ENCODE measurements around the gene CARD19.

The CARD19 gene

DNA sequence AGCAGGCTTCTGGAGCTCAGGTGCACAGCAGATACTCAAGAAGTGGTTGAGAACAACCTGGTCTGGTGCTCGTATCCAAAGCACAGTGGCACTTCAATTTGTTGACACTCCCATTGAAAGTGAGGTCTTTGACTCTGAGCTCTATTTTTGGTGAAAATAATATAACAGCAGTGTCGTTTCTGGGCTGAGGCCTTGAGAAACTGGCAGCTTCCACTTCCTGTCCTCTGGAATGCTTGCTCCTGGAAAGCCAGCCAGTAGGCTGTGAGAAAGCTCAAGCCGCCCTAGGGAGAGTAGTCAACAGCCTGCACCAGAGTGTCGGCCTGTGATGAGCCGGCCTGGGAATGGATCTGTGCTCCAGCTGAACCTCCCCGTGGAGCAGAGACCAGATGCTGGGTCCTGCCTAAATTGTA, 44.3 kb upstream of the CARD19 start:
- no peak for DNase-seq (ENCODE audit: low spot score)
- Histone ChIP-seq H2AFZ (ENCODE audit: low read length) (no peak overlapping the region), H3K4me3 (ENCODE audit: low read length in 2 of 2) (no peak overlapping the region), H3K79me1 (ENCODE audit: low read depth, low read length) (no peaks in the 10 kb centered on the region), H3K27ac (replicated peaks; ENCODE audit: low read length) (no peak overlapping the region), H4K8ac (ENCODE audit: low read depth, low read length) (no peak overlapping the region), H3K18ac (ENCODE audit: low read length) (no peak overlapping the region), H3K36me3 (replicated peaks in 1 of 2; ENCODE audit: control insufficient read depth in 2 of 2, insufficient read depth in 2 of 2, low read length in 2 of 2) (no peaks in the 10 kb centered on the region), H2BK12ac (ENCODE audit: low read length) (no peak overlapping the region), H3K14ac (ENCODE audit: low read length) (no peak overlapping the region), H2AK5ac (ENCODE audit: low read depth, low read length) (no peak overlapping the region), H3K27me3 (ENCODE audit: control insufficient read depth in 3 of 3, insufficient read depth in 3 of 3, low read depth in 1 of 3, low read length in 3 of 3) (peaks cover 0 to 39% (median 0%) of the 10 kb centered on the region in 3 experiments), H2BK120ac (ENCODE audit: low read depth, low read length) (no peak overlapping the region), H3K4ac (ENCODE audit: low read length) (no peak overlapping the region), H3K4me1 (ENCODE audit: control insufficient read depth in 2 of 2, insufficient read depth in 1 of 2, low read depth in 1 of 2, low read length in 2 of 2) (peaks cover 0 to 7% of the 10 kb centered on the region in 2 donors), H3K23ac (ENCODE audit: low read depth, low read length, poor library complexity) (no peak overlapping the region), H4K91ac (ENCODE audit: low read depth, low read length, poor library complexity) (no peak overlapping the region), H3K9ac (ENCODE audit: low read depth, low read length, poor library complexity) (no peak overlapping the region), H2BK15ac (ENCODE audit: low read length) (no peak overlapping the region), H2BK5ac (ENCODE audit: low read length) (no peak overlapping the region), H3K9me3 (replicated peaks in 1 of 2; ENCODE audit: control insufficient read depth in 2 of 2, insufficient read depth in 1 of 2, low read depth in 1 of 2, low read length in 2 of 2) (no peaks in the 10 kb centered on the region), H3K4me2 (ENCODE audit: insufficient read depth, low read length, poor library complexity, severe bottlenecking) (no peak overlapping the region)
- WGBS, 2 donors (ENCODE audit: extremely low coverage in 2 of 2, insufficient read length in 2 of 2, insufficient replicate concordance in 1 of 2), result no CpG with 5 or more reads among the region's 6 CpGs

DNA sequence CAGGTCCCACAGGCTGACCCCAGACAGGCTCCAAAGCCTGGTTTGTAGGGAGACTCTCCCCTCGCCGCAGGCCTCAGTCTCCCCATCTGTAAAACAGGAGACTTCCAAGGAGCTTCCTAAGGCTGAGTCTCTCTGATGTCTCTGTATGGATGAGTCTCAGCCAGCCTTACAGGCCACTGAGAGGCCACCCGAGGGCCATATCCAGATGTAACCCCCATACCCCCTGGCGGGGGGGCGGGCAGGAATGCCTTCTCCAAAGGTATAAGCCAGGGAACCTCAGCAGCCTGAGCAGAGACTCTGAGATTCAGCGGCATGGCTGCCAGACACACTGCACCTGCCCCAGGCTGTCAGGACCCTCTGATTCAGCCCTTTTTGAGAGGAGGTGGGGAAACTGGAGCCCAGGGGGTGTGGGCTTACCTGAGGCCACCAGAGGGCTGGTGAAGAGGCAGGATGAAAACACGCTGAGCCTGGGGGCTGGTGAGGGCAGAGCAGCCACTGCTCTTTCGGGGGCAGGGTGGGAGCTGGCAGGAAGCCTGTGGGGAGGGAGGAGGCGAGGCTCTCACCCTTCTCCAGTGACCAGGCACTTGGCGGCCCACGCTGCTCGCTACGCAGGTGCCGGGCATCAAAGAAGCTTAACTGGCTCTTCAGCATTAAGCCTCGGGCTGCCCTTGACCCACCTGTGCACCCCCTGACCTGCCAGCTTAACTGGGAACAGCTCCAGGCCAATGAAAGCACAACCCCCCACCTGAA, 43.1 kb upstream of the CARD19 start:
- no peak overlapping the region for H4K8ac ChIP-seq (ENCODE audit: low read depth, low read length)
- no peak overlapping the region for H3K14ac ChIP-seq (ENCODE audit: low read length)
- peak overlapping the region; percentile 4 for H3K18ac ChIP-seq (ENCODE audit: low read length)
- H3K4me2 ChIP-seq (ENCODE audit: insufficient read depth, low read length, poor library complexity, severe bottlenecking), result no peak overlapping the region
- H3K23ac ChIP-seq (ENCODE audit: low read depth, low read length, poor library complexity), result peak overlapping the region; percentile 67
- peaks cover 0 to 7% of the 10 kb centered on the region in 2 donors for H3K4me1 ChIP-seq (ENCODE audit: control insufficient read depth in 2 of 2, insufficient read depth in 1 of 2, low read depth in 1 of 2, low read length in 2 of 2)
- no CpG with 5 or more reads among the region's 15 CpGs for WGBS, 2 donors (ENCODE audit: extremely low coverage in 2 of 2, insufficient read length in 2 of 2, insufficient replicate concordance in 1 of 2)
- no peaks in the 10 kb centered on the region for H3K79me1 ChIP-seq (ENCODE audit: low read depth, low read length)
- no peaks in the 10 kb centered on the region for H3K36me3 ChIP-seq (replicated peaks in 1 of 2; ENCODE audit: control insufficient read depth in 2 of 2, insufficient read depth in 2 of 2, low read length in 2 of 2)
- H3K4me3 ChIP-seq (ENCODE audit: low read length in 2 of 2), result no peak overlapping the region
- H3K4ac ChIP-seq (ENCODE audit: low read length), result no peak overlapping the region
- H3K27me3 ChIP-seq (ENCODE audit: control insufficient read depth in 3 of 3, insufficient read depth in 3 of 3, low read depth in 1 of 3, low read length in 3 of 3), result peaks cover 0 to 52% (median 2%) of the 10 kb centered on the region in 3 experiments
- no peak overlapping the region for H3K27ac ChIP-seq (replicated peaks; ENCODE audit: low read length)
- no peaks in the 10 kb centered on the region for H3K9me3 ChIP-seq (replicated peaks in 1 of 2; ENCODE audit: control insufficient read depth in 2 of 2, insufficient read depth in 1 of 2, low read depth in 1 of 2, low read length in 2 of 2)
- no peak overlapping the region for H2BK15ac ChIP-seq (ENCODE audit: low read length)
- H2AFZ ChIP-seq (ENCODE audit: low read length), result no peak overlapping the region
- peak overlapping the region; percentile 30 for H3K9ac ChIP-seq (ENCODE audit: low read depth, low read length, poor library complexity)
- H2BK5ac ChIP-seq (ENCODE audit: low read length), result no peak overlapping the region
- no peak overlapping the region for H2BK12ac ChIP-seq (ENCODE audit: low read length)
- H2BK120ac ChIP-seq (ENCODE audit: low read depth, low read length), result no peak overlapping the region
- DNase-seq (ENCODE audit: low spot score), result no peak
- no peak overlapping the region for H4K91ac ChIP-seq (ENCODE audit: low read depth, low read length, poor library complexity)
- peak overlapping the region; percentile 48 for H2AK5ac ChIP-seq (ENCODE audit: low read depth, low read length)

DNA sequence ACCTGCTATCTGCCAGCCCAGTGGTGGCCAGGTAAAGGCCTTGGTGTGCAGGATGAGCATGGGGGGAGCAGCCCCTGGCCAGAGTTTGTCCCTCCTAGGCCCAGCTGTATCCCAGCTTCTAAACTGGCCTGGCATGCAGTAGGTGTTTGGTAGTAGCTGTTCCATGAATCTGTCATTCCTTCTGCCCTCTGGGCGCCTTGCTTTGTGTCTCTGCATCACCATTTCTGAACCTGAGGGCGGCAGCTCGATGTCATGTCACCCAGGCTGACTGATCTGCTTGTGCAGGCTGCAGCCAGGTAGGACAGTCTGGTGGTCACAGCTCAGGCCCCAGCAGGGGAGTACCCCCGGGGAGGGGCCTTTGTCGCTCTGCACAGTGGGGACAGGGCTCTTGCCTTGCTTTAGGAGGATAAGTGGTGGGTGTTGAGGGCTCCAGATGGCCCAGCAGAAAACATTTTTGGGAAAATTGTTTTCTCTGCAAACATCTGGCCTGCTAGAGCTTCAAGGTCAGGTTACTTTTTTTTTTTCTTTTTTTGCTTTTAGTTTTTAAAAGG, 42.2 kb upstream of the CARD19 start:
- Histone ChIP-seq H4K8ac (ENCODE audit: low read depth, low read length) (no peak overlapping the region), H3K27me3 (ENCODE audit: control insufficient read depth in 3 of 3, insufficient read depth in 3 of 3, low read depth in 1 of 3, low read length in 3 of 3) (peaks cover 0 to 55% (median 2%) of the 10 kb centered on the region in 3 experiments), H3K14ac (ENCODE audit: low read length) (no peak overlapping the region)

More for the DNA sequence above, 42.2 kb upstream of the CARD19 start:
- DNase-seq (ENCODE audit: low spot score), result no peak
- Histone ChIP-seq H2BK5ac (ENCODE audit: low read length) (no peak overlapping the region), H3K9me3 (replicated peaks in 1 of 2; ENCODE audit: control insufficient read depth in 2 of 2, insufficient read depth in 1 of 2, low read depth in 1 of 2, low read length in 2 of 2) (no peaks in the 10 kb centered on the region), H2BK12ac (ENCODE audit: low read length) (no peak overlapping the region), H3K23ac (ENCODE audit: low read depth, low read length, poor library complexity) (no peak overlapping the region), H3K18ac (ENCODE audit: low read length) (peak overlapping the region; percentile 39), H3K9ac (ENCODE audit: low read depth, low read length, poor library complexity) (no peak overlapping the region), H4K91ac (ENCODE audit: low read depth, low read length, poor library complexity) (no peak overlapping the region), H3K4me1 (ENCODE audit: control insufficient read depth in 2 of 2, insufficient read depth in 1 of 2, low read depth in 1 of 2, low read length in 2 of 2) (peaks cover 0 to 9% of the 10 kb centered on the region in 2 donors), H2BK15ac (ENCODE audit: low read length) (peak overlapping the region; percentile 56), H2BK120ac (ENCODE audit: low read depth, low read length) (no peak overlapping the region), H3K79me1 (ENCODE audit: low read depth, low read length) (no peaks in the 10 kb centered on the region), H3K4me3 (ENCODE audit: low read length in 2 of 2) (no peak overlapping the region), H3K4me2 (ENCODE audit: insufficient read depth, low read length, poor library complexity, severe bottlenecking) (no peak overlapping the region), H2AK5ac (ENCODE audit: low read depth, low read length) (no peak overlapping the region), H3K4ac (ENCODE audit: low read length) (no peak overlapping the region), H3K36me3 (replicated peaks in 1 of 2; ENCODE audit: control insufficient read depth in 2 of 2, insufficient read depth in 2 of 2, low read length in 2 of 2) (no peaks in the 10 kb centered on the region), H2AFZ (ENCODE audit: low read length) (no peak overlapping the region), H3K27ac (replicated peaks; ENCODE audit: low read length) (no peak overlapping the region)
- no CpG with 5 or more reads among the region's 5 CpGs for WGBS, 2 donors (ENCODE audit: extremely low coverage in 2 of 2, insufficient read length in 2 of 2, insufficient replicate concordance in 1 of 2)
